GM23338 (cell line): Measurements from ENCODE around the gene MBNL3. TPM values are rescaled to one million over a fixed set of nuclear protein-coding genes. Genes with fewer than 3 reads are reported as not detected.

Experiments
- ATAC-seq: fragments of 200-7000 bp; cut with Tn5 transposase; 3 replicates; pipeline ENCODE4 v1.9.1; 2020
- DNase-seq: peaks from one replicate; pipeline ENCODE4 v3.0.0-alpha.2; 2015; ENCODE audit warnings: low spot score
- H2AFZ ChIP-seq: fragments of 200-600 bp; sonication (generic); 2 replicates; pipeline ENCODE4 v1.8.0; 2016; ENCODE audit warnings: antibody characterized with exemption, mild to moderate bottlenecking, moderate library complexity
- H3F3A ChIP-seq: fragments of 200-600 bp; sonication (generic); replicated peaks from 2 replicates; pipeline ENCODE4 v1.8.0; 2017; ENCODE audit warnings: antibody characterized with exemption, mixed run types, low read depth
- H3K27ac ChIP-seq: fragments of 200-600 bp; sonication (generic); 2 replicates; pipeline ENCODE4 v1.6.1; 2016; ENCODE audit warnings: low read depth
- H3K27me3 ChIP-seq: fragments of 200-600 bp; sonication (generic); 2 replicates; pipeline ENCODE4 v1.8.0; 2016; ENCODE audit warnings: mild to moderate bottlenecking, mixed run types, moderate library complexity; ENCODE audit not compliant: insufficient read depth
- H3K36me3 ChIP-seq: fragments of 200-600 bp; sonication (generic); 2 replicates; pipeline ENCODE4 v1.8.0; 2016; ENCODE audit warnings: mild to moderate bottlenecking; ENCODE audit not compliant: insufficient read depth
- H3K4me1 ChIP-seq: fragments of 200-600 bp; sonication (generic); 2 replicates; pipeline ENCODE4 v1.8.0; 2016; ENCODE audit warnings: mild to moderate bottlenecking, moderate library complexity; ENCODE audit not compliant: insufficient read depth
- H3K4me2 ChIP-seq: fragments of 200-600 bp; sonication (generic); 2 replicates; pipeline ENCODE4 v1.7.1; 2017; ENCODE audit warnings: mixed run types
- H3K4me3 ChIP-seq: fragments of 200-600 bp; sonication (generic); 2 replicates; pipeline ENCODE4 v1.6.1; 2016; ENCODE audit warnings: mixed run types
- H3K79me2 ChIP-seq: fragments of 200-600 bp; sonication (generic); replicated peaks from 2 replicates; pipeline ENCODE4 v1.8.0; 2017; ENCODE audit warnings: mild to moderate bottlenecking; ENCODE audit not compliant: insufficient read depth
- H3K9me2 ChIP-seq: fragments of 200-600 bp; sonication (generic); 2 replicates; pipeline ENCODE4 v1.8.0; 2017; ENCODE audit not compliant: insufficient read depth
- H4K20me1 ChIP-seq: fragments of 200-600 bp; sonication (generic); replicated peaks from 2 replicates; pipeline ENCODE4 v1.8.0; 2017; ENCODE audit warnings: mild to moderate bottlenecking; ENCODE audit not compliant: insufficient read depth
- H3K27ac Mint-ChIP-seq: 2 replicates; pipeline ENCODE4 v1.8.0; 2020; ENCODE audit warnings: inconsistent platforms, mild to moderate bottlenecking, moderate library complexity, mixed read lengths
- H3K27me3 Mint-ChIP-seq: 3 replicates; pipeline ENCODE4 v1.8.0; 2022; ENCODE audit warnings: low read depth, mild to moderate bottlenecking, moderate library complexity, mixed read lengths, inconsistent platforms; ENCODE audit not compliant: insufficient read depth, poor library complexity
- H3K36me3 Mint-ChIP-seq: 3 replicates; pipeline ENCODE4 v1.8.0; 2021; ENCODE audit warnings: low read depth, mild to moderate bottlenecking, inconsistent platforms, moderate library complexity, mixed read lengths
- H3K4me1 Mint-ChIP-seq: 3 replicates; pipeline ENCODE4 v1.8.0; 2020; ENCODE audit warnings: mild to moderate bottlenecking, inconsistent platforms, mixed read lengths
- H3K4me3 Mint-ChIP-seq: 3 replicates; pipeline ENCODE4 v1.8.0; 2021; ENCODE audit warnings: moderate library complexity, mild to moderate bottlenecking, inconsistent platforms, mixed read lengths
- H3K9me3 Mint-ChIP-seq: 3 replicates; pipeline ENCODE4 v1.8.0; 2020; ENCODE audit warnings: moderate library complexity, mild to moderate bottlenecking, inconsistent platforms, mixed read lengths
- CREB1 ChIP-seq: fragments of 250-450 bp; sonication (Bioruptor Pico); IDR thresholded peaks from 2 replicates; pipeline ENCODE4 v1.5.0; 2020; ENCODE audit warnings: low read depth, mild to moderate bottlenecking, moderate library complexity
- EZH2 ChIP-seq: fragments of 200-600 bp; sonication (generic); IDR thresholded peaks from one replicate; pipeline ENCODE4 v1.8.0; 2017; ENCODE audit warnings: antibody characterized with exemption, mild to moderate bottlenecking, low read depth; ENCODE audit not compliant: unreplicated experiment
- EZH2phosphoT487 ChIP-seq: fragments of 200-600 bp; sonication (generic); IDR thresholded peaks from one replicate; pipeline ENCODE4 v1.8.1; 2018; ENCODE audit warnings: antibody characterized with exemption; ENCODE audit not compliant: unreplicated experiment
- JUNB ChIP-seq: IDR thresholded peaks from one replicate; pipeline ENCODE4 v1.6.1; 2016; ENCODE audit warnings: antibody characterized with exemption; ENCODE audit not compliant: unreplicated experiment
- NANOG ChIP-seq: IDR thresholded peaks from 2 replicates; pipeline ENCODE4 v1.6.1; 2016; ENCODE audit warnings: antibody characterized with exemption, borderline replicate concordance
- POLR2AphosphoS5 ChIP-seq: IDR thresholded peaks from 2 replicates; pipeline ENCODE4 v1.6.1; 2016; ENCODE audit warnings: antibody characterized with exemption, low read depth
- STAT1 ChIP-seq: IDR thresholded peaks from one replicate; pipeline ENCODE4 v1.6.1; 2016; ENCODE audit warnings: antibody characterized with exemption; ENCODE audit not compliant: unreplicated experiment
- ZNF114 ChIP-seq: fragments of 250-450 bp; sonication (Bioruptor Pico); IDR thresholded peaks from 2 replicates; pipeline ENCODE4 v1.5.0; 2020; ENCODE audit warnings: mild to moderate bottlenecking, moderate library complexity
- ZNF331 ChIP-seq: fragments of 250-450 bp; sonication (Bioruptor Pico); IDR thresholded peaks from 2 replicates; pipeline ENCODE4 v1.5.0; 2020; ENCODE audit warnings: low read depth, mild to moderate bottlenecking, moderate library complexity
- polyA plus RNA-seq: library from polyadenylated mRNA; unstranded; fragments of >200 nt; fragmentation: Nextera tagmentation; extraction: Ambion mirVana; gene quantifications from 2 replicates; pipeline ENCODE4 v1.2.1, GENCODE V29; 2016
- total RNA-seq: library from RNA; depleted of rRNA; stranded (reverse); fragments of >200 nt; shearing (Covaris generic); gene quantifications from 2 replicates; pipeline ENCODE4 v1.2.3, GENCODE V29; 2014
- TF ChIP-seq, protein P1 (sequence below), 2 experiments: fragments of 200-600 bp in 1 of 2; sonication (generic) in 1 of 2; conservative IDR thresholded peaks; 2 replicates each; pipeline versions ENCODE4 v1.5.1 to v1.6.1; 2016 to 2017; ENCODE audit warnings: antibody characterized with exemption in 2 of 2, low read depth in 2 of 2, mild to moderate bottlenecking in 2 of 2, moderate library complexity in 1 of 2
- TF ChIP-seq, protein P2 (sequence below): fragments of 250-450 bp; sonication (Bioruptor Pico); IDR thresholded peaks from 2 replicates; pipeline ENCODE4 v1.5.0; 2020; ENCODE audit warnings: mild to moderate bottlenecking, moderate library complexity
- TF ChIP-seq, protein P3 (sequence below): IDR thresholded peaks from one replicate; pipeline ENCODE4 v1.6.1; 2018; ENCODE audit warnings: antibody characterized with exemption; ENCODE audit not compliant: unreplicated experiment
- TF ChIP-seq, protein P4 (sequence below): IDR thresholded peaks from 2 replicates; pipeline ENCODE4 v1.6.1; 2016; ENCODE audit warnings: antibody characterized with exemption

MBNL3 gene
- total and polyA plus RNA-seq, 2 experiments from 2014 or later: 2.3 to 2.4 TPM

DNA sequence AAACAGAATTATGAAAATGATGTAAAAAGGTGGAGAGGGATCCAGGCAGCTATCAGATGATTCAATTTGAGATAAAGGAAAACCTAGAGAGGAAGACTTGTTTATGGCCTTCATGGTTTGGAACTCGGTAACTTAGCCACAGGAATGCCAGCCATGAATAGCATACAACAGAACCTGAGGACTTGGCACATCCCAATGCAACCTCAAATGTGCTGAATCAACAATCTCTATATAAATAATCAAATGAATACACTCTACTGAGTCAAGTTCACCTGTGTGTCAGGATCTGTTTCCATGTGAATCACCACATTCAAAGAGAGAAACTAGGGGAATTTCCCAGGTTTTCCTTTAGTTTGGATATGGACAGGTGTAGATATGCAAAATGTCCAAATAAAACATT lies 86.9 kb downstream of the MBNL3 start:
- Histone ChIP-seq H3F3A (no peaks in the 10 kb centered on the region), H3K79me2 (no peaks in the 10 kb centered on the region), H3K36me3 (no peaks in the 10 kb centered on the region), H2AFZ (no peak overlapping the region), H3K27me3 (no peaks in the 10 kb centered on the region), H3K27ac (no peak overlapping the region), H4K20me1 (no peaks in the 10 kb centered on the region), H3K9me2 (no peaks in the 10 kb centered on the region), H3K4me1 (no peaks in the 10 kb centered on the region), H3K4me2 (no peak overlapping the region), H3K4me3 (no peak overlapping the region)
- no peak for DNase-seq
- Mint-ChIP-seq H3K36me3 (no peaks in the 10 kb centered on the region; the same call in 2 of the 3 replicates), H3K27ac (no peak overlapping the region), H3K4me3 (no peak overlapping the region), H3K27me3 (no peaks in the 10 kb centered on the region), H3K9me3 (no peaks in the 10 kb centered on the region), H3K4me1 (peaks cover 3% of the 10 kb centered on the region; the same call in 1 of the 3 replicates)
- TF ChIP-seq POLR2AphosphoS5 (no peak), CREB1 (CRISPR knock-in tag) (no peak), EZH2 (no peak), EZH2phosphoT487 (no peak), NANOG (no peak), JUNB (no peak), ZNF114 (CRISPR knock-in tag) (no peak), ZNF331 (CRISPR knock-in tag) (no peak), STAT1 (no peak)
- TF ChIP-seq, protein P1, sequence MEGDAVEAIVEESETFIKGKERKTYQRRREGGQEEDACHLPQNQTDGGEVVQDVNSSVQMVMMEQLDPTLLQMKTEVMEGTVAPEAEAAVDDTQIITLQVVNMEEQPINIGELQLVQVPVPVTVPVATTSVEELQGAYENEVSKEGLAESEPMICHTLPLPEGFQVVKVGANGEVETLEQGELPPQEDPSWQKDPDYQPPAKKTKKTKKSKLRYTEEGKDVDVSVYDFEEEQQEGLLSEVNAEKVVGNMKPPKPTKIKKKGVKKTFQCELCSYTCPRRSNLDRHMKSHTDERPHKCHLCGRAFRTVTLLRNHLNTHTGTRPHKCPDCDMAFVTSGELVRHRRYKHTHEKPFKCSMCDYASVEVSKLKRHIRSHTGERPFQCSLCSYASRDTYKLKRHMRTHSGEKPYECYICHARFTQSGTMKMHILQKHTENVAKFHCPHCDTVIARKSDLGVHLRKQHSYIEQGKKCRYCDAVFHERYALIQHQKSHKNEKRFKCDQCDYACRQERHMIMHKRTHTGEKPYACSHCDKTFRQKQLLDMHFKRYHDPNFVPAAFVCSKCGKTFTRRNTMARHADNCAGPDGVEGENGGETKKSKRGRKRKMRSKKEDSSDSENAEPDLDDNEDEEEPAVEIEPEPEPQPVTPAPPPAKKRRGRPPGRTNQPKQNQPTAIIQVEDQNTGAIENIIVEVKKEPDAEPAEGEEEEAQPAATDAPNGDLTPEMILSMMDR (conservative IDR thresholded peaks at IDR 0.05; ENCODE audit: low read depth in 2 of 2): no peak
- TF ChIP-seq, protein P2, sequence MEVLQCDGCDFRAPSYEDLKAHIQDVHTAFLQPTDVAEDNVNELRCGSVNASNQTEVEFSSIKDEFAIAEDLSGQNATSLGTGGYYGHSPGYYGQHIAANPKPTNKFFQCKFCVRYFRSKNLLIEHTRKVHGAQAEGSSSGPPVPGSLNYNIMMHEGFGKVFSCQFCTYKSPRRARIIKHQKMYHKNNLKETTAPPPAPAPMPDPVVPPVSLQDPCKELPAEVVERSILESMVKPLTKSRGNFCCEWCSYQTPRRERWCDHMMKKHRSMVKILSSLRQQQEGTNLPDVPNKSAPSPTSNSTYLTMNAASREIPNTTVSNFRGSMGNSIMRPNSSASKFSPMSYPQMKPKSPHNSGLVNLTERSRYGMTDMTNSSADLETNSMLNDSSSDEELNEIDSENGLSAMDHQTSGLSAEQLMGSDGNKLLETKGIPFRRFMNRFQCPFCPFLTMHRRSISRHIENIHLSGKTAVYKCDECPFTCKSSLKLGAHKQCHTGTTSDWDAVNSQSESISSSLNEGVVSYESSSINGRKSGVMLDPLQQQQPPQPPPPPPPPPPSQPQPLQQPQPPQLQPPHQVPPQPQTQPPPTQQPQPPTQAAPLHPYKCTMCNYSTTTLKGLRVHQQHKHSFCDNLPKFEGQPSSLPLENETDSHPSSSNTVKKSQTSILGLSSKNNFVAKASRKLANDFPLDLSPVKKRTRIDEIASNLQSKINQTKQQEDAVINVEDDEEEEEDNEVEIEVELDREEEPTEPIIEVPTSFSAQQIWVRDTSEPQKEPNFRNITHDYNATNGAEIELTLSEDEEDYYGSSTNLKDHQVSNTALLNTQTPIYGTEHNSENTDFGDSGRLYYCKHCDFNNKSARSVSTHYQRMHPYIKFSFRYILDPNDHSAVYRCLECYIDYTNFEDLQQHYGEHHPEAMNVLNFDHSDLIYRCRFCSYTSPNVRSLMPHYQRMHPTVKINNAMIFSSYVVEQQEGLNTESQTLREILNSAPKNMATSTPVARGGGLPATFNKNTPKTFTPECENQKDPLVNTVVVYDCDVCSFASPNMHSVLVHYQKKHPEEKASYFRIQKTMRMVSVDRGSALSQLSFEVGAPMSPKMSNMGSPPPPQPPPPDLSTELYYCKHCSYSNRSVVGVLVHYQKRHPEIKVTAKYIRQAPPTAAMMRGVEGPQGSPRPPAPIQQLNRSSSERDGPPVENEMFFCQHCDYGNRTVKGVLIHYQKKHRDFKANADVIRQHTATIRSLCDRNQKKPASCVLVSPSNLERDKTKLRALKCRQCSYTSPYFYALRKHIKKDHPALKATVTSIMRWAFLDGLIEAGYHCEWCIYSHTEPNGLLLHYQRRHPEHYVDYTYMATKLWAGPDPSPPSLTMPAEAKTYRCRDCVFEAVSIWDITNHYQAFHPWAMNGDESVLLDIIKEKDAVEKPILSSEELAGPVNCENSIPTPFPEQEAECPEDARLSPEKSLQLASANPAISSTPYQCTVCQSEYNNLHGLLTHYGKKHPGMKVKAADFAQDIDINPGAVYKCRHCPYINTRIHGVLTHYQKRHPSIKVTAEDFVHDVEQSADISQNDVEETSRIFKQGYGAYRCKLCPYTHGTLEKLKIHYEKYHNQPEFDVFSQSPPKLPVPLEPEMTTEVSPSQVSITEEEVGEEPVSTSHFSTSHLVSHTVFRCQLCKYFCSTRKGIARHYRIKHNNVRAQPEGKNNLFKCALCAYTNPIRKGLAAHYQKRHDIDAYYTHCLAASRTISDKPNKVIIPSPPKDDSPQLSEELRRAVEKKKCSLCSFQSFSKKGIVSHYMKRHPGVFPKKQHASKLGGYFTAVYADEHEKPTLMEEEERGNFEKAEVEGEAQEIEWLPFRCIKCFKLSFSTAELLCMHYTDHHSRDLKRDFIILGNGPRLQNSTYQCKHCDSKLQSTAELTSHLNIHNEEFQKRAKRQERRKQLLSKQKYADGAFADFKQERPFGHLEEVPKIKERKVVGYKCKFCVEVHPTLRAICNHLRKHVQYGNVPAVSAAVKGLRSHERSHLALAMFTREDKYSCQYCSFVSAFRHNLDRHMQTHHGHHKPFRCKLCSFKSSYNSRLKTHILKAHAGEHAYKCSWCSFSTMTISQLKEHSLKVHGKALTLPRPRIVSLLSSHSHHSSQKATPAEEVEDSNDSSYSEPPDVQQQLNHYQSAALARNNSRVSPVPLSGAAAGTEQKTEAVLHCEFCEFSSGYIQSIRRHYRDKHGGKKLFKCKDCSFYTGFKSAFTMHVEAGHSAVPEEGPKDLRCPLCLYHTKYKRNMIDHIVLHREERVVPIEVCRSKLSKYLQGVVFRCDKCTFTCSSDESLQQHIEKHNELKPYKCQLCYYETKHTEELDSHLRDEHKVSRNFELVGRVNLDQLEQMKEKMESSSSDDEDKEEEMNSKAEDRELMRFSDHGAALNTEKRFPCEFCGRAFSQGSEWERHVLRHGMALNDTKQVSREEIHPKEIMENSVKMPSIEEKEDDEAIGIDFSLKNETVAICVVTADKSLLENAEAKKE (CRISPR knock-in tag): no peak
- TF ChIP-seq, protein P3, sequence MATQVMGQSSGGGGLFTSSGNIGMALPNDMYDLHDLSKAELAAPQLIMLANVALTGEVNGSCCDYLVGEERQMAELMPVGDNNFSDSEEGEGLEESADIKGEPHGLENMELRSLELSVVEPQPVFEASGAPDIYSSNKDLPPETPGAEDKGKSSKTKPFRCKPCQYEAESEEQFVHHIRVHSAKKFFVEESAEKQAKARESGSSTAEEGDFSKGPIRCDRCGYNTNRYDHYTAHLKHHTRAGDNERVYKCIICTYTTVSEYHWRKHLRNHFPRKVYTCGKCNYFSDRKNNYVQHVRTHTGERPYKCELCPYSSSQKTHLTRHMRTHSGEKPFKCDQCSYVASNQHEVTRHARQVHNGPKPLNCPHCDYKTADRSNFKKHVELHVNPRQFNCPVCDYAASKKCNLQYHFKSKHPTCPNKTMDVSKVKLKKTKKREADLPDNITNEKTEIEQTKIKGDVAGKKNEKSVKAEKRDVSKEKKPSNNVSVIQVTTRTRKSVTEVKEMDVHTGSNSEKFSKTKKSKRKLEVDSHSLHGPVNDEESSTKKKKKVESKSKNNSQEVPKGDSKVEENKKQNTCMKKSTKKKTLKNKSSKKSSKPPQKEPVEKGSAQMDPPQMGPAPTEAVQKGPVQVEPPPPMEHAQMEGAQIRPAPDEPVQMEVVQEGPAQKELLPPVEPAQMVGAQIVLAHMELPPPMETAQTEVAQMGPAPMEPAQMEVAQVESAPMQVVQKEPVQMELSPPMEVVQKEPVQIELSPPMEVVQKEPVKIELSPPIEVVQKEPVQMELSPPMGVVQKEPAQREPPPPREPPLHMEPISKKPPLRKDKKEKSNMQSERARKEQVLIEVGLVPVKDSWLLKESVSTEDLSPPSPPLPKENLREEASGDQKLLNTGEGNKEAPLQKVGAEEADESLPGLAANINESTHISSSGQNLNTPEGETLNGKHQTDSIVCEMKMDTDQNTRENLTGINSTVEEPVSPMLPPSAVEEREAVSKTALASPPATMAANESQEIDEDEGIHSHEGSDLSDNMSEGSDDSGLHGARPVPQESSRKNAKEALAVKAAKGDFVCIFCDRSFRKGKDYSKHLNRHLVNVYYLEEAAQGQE: no peak
- TF ChIP-seq, protein P4, sequence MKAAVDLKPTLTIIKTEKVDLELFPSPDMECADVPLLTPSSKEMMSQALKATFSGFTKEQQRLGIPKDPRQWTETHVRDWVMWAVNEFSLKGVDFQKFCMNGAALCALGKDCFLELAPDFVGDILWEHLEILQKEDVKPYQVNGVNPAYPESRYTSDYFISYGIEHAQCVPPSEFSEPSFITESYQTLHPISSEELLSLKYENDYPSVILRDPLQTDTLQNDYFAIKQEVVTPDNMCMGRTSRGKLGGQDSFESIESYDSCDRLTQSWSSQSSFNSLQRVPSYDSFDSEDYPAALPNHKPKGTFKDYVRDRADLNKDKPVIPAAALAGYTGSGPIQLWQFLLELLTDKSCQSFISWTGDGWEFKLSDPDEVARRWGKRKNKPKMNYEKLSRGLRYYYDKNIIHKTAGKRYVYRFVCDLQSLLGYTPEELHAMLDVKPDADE: no peak
- ATAC-seq: no peak
